Mononuclear cell (primary cell): ENCODE results near the gene DIDO1. TPM values are rescaled to one million over a fixed set of nuclear protein-coding genes. Genes with fewer than 3 reads are reported as not detected.

Experiments
- H3K27me3 ChIP-seq: 2 replicates; pipeline ENCODE4 v1.6.0; 2011; ENCODE audit warnings: low read length, control low read depth; ENCODE audit not compliant: insufficient read depth
- H3K4me1 ChIP-seq: 2 replicates; pipeline ENCODE4 v1.5.1; 2011; ENCODE audit warnings: mild to moderate bottlenecking, low read length, control low read depth; ENCODE audit not compliant: insufficient read depth
- H3K4me3 ChIP-seq: 2 replicates; pipeline ENCODE4 v1.5.1; 2011; ENCODE audit warnings: mild to moderate bottlenecking, low read length, moderate library complexity
- H3K9me3 ChIP-seq: 2 replicates; pipeline ENCODE4 v1.5.1; 2011; ENCODE audit warnings: low read depth, mild to moderate bottlenecking, control low read depth, low read length
- total RNA-seq: library from RNA; depleted of rRNA; stranded (reverse); fragments of >200 nt; gene quantifications from one replicate; pipeline ENCODE4 v1.2.3, GENCODE V29; 2012

The DIDO1 gene
- 55.1 TPM for total RNA-seq

- no peaks in the 10 kb centered on the region for H3K9me3 ChIP-seq
- peaks cover 67% of the 10 kb centered on the region for H3K4me1 ChIP-seq
- H3K4me3 ChIP-seq, result peak within 1 kb of the TSS; percentile 94
- no peaks in the 10 kb centered on the region for H3K27me3 ChIP-seq
Observed at GRCh38 chr20:62926229-62927127, at the start of gene DIDO1. DIDO1 (minus strand) TSS chr20:62926505.

GRCh38 chr20:62975251-62975760 lies 49.0 kb upstream of the DIDO1 start:
- Histone ChIP-seq H3K27me3 (peaks cover 49% of the 10 kb centered on the region), H3K4me1 (peaks cover 31% of the 10 kb centered on the region)

GRCh38 chr20:62972845-62973745 lies 46.8 kb upstream of the DIDO1 start:
- Histone ChIP-seq H3K4me3 (no peak overlapping the region), H3K4me1 (peaks cover 18% of the 10 kb centered on the region), H3K27me3 (peaks cover 27% of the 10 kb centered on the region), H3K9me3 (no peaks in the 10 kb centered on the region)

More at GRCh38 chr20:62975251-62975760, 49.0 kb upstream of the DIDO1 start:
- Histone ChIP-seq H3K9me3 (no peaks in the 10 kb centered on the region), H3K4me3 (no peak overlapping the region)

GRCh38 chr20:62971950-62972844 lies 45.9 kb upstream of the DIDO1 start:
- Histone ChIP-seq H3K4me3 (no peak overlapping the region), H3K27me3 (peaks cover 27% of the 10 kb centered on the region)

GRCh38 chr20:62971211-62971949 lies 45.1 kb upstream of the DIDO1 start:
- H3K9me3 ChIP-seq, result no peaks in the 10 kb centered on the region
- peaks cover 27% of the 10 kb centered on the region for H3K27me3 ChIP-seq
- peaks cover 10% of the 10 kb centered on the region for H3K4me1 ChIP-seq
- no peak overlapping the region for H3K4me3 ChIP-seq

More at GRCh38 chr20:62971950-62972844, 45.9 kb upstream of the DIDO1 start:
- Histone ChIP-seq H3K9me3 (no peaks in the 10 kb centered on the region), H3K4me1 (peaks cover 10% of the 10 kb centered on the region)

- peaks cover 10% of the 10 kb centered on the region for H3K4me1 ChIP-seq
- H3K27me3 ChIP-seq, result peaks cover 27% of the 10 kb centered on the region
- H3K9me3 ChIP-seq, result no peaks in the 10 kb centered on the region
- H3K4me3 ChIP-seq, result no peak overlapping the region
Observed at GRCh38 chr20:62970307-62971210, 44.3 kb upstream of the DIDO1 start.

- Histone ChIP-seq H3K27me3 (peaks cover 24% of the 10 kb centered on the region), H3K4me1 (peaks cover 10% of the 10 kb centered on the region), H3K4me3 (no peak overlapping the region), H3K9me3 (no peaks in the 10 kb centered on the region)
Observed at GRCh38 chr20:62969939-62970306, 43.6 kb upstream of the DIDO1 start.

- Histone ChIP-seq H3K27me3 (peaks cover 17% of the 10 kb centered on the region), H3K4me3 (no peak overlapping the region), H3K9me3 (no peaks in the 10 kb centered on the region), H3K4me1 (peaks cover 10% of the 10 kb centered on the region)
Observed at GRCh38 chr20:62969179-62969760, 43.0 kb upstream of the DIDO1 start.

GRCh38 chr20:62968378-62969178 lies 42.3 kb upstream of the DIDO1 start:
- Histone ChIP-seq H3K9me3 (no peaks in the 10 kb centered on the region), H3K4me1 (peaks cover 10% of the 10 kb centered on the region), H3K4me3 (no peak overlapping the region), H3K27me3 (peaks cover 12% of the 10 kb centered on the region)

- Histone ChIP-seq H3K4me1 (peaks cover 4% of the 10 kb centered on the region), H3K4me3 (no peak overlapping the region), H3K9me3 (no peaks in the 10 kb centered on the region), H3K27me3 (peaks cover 7% of the 10 kb centered on the region)
Observed at GRCh38 chr20:62967628-62968351, 41.5 kb upstream of the DIDO1 start.

GRCh38 chr20:62967149-62967501 lies 40.8 kb upstream of the DIDO1 start:
- H3K27me3 ChIP-seq, result peaks cover 6% of the 10 kb centered on the region
- no peaks in the 10 kb centered on the region for H3K9me3 ChIP-seq
- H3K4me1 ChIP-seq, result no peaks in the 10 kb centered on the region
- H3K4me3 ChIP-seq, result no peak overlapping the region
